Neural progenitor cell (in vitro differentiated cells): Measurements from ENCODE around the gene TRAPPC6A. TPM values are rescaled to one million over a fixed set of nuclear protein-coding genes. Genes with fewer than 3 reads are reported as not detected.

ENCODE experiments used
- DNase-seq: peaks from one replicate; pipeline ENCODE4 v3.0.0-alpha.2; 2016; ENCODE audit warnings: low spot score
- H2AFZ ChIP-seq: fragments of 200-600 bp; sonication (generic); replicated peaks from 2 replicates; pipeline ENCODE4 v1.6.1; 2016; ENCODE audit warnings: antibody characterized with exemption
- H3F3A ChIP-seq: fragments of 200-600 bp; sonication (generic); 2 replicates; pipeline ENCODE4 v1.6.1; 2016; ENCODE audit warnings: antibody characterized with exemption, low read depth
- H3K27ac ChIP-seq: fragments of 200-600 bp; sonication (generic); 2 replicates; pipeline ENCODE4 v1.5.1; 2016; ENCODE audit warnings: mild to moderate bottlenecking
- H3K27me3 ChIP-seq: fragments of 200-600 bp; sonication (generic); 2 replicates; pipeline ENCODE4 v1.6.1; 2016; ENCODE audit warnings: mild to moderate bottlenecking, moderate library complexity
- H3K36me3 ChIP-seq: fragments of 200-600 bp; sonication (generic); 2 replicates; pipeline ENCODE4 v1.5.1; 2016
- H3K4me1 ChIP-seq: fragments of 200-600 bp; sonication (generic); 2 replicates; pipeline ENCODE4 v1.6.1; 2016; ENCODE audit warnings: mixed run types
- H3K4me2 ChIP-seq: fragments of 200-600 bp; sonication (generic); 2 replicates; pipeline ENCODE4 v1.6.1; 2016
- H3K4me3 ChIP-seq: fragments of 200-600 bp; sonication (generic); 2 replicates; pipeline ENCODE4 v1.5.1; 2016
- H3K79me2 ChIP-seq: fragments of 200-600 bp; sonication (generic); 2 replicates; pipeline ENCODE4 v1.6.1; 2016; ENCODE audit warnings: low read depth
- H3K9ac ChIP-seq: fragments of 200-600 bp; sonication (generic); 2 replicates; pipeline ENCODE4 v1.6.1; 2016
- H3K9me3 ChIP-seq: fragments of 200-600 bp; sonication (generic); 2 replicates; pipeline ENCODE4 v1.5.1; 2016; ENCODE audit warnings: low read depth
- H4K20me1 ChIP-seq: fragments of 200-600 bp; sonication (generic); 2 replicates; pipeline ENCODE4 v1.6.1; 2016; ENCODE audit warnings: low read depth
- H3K27ac Mint-ChIP-seq: 3 replicates; pipeline ENCODE4 v1.8.0; 2021; ENCODE audit warnings: mixed read lengths
- H3K27me3 Mint-ChIP-seq: 2 replicates; pipeline ENCODE4 v1.8.0; 2022; ENCODE audit warnings: low read depth, mild to moderate bottlenecking, inconsistent platforms, moderate library complexity, mixed read lengths; ENCODE audit not compliant: insufficient read depth
- H3K36me3 Mint-ChIP-seq: 3 replicates; pipeline ENCODE4 v1.8.0; 2021; ENCODE audit warnings: mixed read lengths
- H3K4me1 Mint-ChIP-seq: 3 replicates; pipeline ENCODE4 v1.8.0; 2021; ENCODE audit warnings: mixed read lengths
- H3K4me3 Mint-ChIP-seq: 3 replicates; pipeline ENCODE4 v1.8.0; 2021; ENCODE audit warnings: mild to moderate bottlenecking, moderate library complexity, mixed read lengths
- H3K9me3 Mint-ChIP-seq: 3 replicates; pipeline ENCODE4 v1.8.0; 2020; ENCODE audit warnings: mixed read lengths
- CTCF ChIP-seq: fragments of 200-600 bp; sonication (generic); IDR thresholded peaks from 2 replicates; pipeline ENCODE4 v1.5.1; 2017; ENCODE audit warnings: antibody characterized with exemption, mild to moderate bottlenecking
- EZH2 ChIP-seq: fragments of 200-600 bp; sonication (generic); IDR thresholded peaks from 2 replicates; pipeline ENCODE4 v1.6.1; 2017; ENCODE audit warnings: antibody characterized with exemption, mild to moderate bottlenecking, moderate library complexity
- EZH2phosphoT487 ChIP-seq: fragments of 200-600 bp; sonication (generic); IDR thresholded peaks from 2 replicates; pipeline ENCODE4 v1.6.1; 2017; ENCODE audit warnings: antibody characterized with exemption
- total RNA-seq: library from RNA; depleted of rRNA; stranded (reverse); fragments of >200 nt; gene quantifications from 2 replicates; pipeline ENCODE4 v1.2.3, GENCODE V29; 2015; ENCODE audit warnings: low replicate concordance

Gene TRAPPC6A
- total RNA-seq, 1 donor from 2014 or later: 24.7 TPM

DNA sequence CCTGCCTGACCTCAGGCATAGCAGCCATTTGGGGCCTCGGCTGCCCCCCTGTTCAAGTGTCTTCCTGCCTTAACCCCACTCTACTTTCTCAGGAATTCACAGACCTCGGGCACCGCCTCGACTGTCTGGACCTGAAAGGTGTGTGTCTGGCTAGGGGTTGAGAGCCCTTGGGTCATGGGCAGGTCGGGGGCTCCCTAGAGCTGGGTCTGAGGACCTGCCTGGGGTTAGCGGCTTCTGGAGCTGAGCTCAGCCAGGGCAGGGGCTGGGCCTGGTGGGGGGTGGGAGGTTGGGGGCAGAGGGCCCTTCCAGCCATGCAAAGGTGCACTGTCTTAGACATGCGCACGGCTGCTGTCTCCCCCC lies 37.9 kb downstream of the TRAPPC6A start:
- H3K4me3 Mint-ChIP-seq: no peak overlapping the region
- peaks cover 38% of the 10 kb centered on the region for H4K20me1 ChIP-seq
- no peak overlapping the region for H3K27ac ChIP-seq
- no peak for DNase-seq
- peaks cover 13% of the 10 kb centered on the region for H3K4me1 ChIP-seq
- H3K4me1 Mint-ChIP-seq: peaks cover 16% of the 10 kb centered on the region
- no peaks in the 10 kb centered on the region for H3K9me3 ChIP-seq
- peaks cover 5% of the 10 kb centered on the region for H3K27me3 Mint-ChIP-seq
- no peak overlapping the region for H2AFZ ChIP-seq
- H3K36me3 ChIP-seq: no peaks in the 10 kb centered on the region
- H3K79me2 ChIP-seq: peaks cover 19% of the 10 kb centered on the region
- TF ChIP-seq EZH2: no peak
- no peak for TF ChIP-seq CTCF
- no peak for TF ChIP-seq EZH2phosphoT487
- H3K9me3 Mint-ChIP-seq: no peaks in the 10 kb centered on the region
- no peaks in the 10 kb centered on the region for H3K27me3 ChIP-seq
- H3F3A ChIP-seq: no peaks in the 10 kb centered on the region
- H3K36me3 Mint-ChIP-seq: peaks cover 7% of the 10 kb centered on the region
- H3K4me3 ChIP-seq: no peak overlapping the region
- no peak overlapping the region for H3K4me2 ChIP-seq
- H3K9ac ChIP-seq: no peak overlapping the region
- H3K27ac Mint-ChIP-seq: no peak overlapping the region

DNA sequence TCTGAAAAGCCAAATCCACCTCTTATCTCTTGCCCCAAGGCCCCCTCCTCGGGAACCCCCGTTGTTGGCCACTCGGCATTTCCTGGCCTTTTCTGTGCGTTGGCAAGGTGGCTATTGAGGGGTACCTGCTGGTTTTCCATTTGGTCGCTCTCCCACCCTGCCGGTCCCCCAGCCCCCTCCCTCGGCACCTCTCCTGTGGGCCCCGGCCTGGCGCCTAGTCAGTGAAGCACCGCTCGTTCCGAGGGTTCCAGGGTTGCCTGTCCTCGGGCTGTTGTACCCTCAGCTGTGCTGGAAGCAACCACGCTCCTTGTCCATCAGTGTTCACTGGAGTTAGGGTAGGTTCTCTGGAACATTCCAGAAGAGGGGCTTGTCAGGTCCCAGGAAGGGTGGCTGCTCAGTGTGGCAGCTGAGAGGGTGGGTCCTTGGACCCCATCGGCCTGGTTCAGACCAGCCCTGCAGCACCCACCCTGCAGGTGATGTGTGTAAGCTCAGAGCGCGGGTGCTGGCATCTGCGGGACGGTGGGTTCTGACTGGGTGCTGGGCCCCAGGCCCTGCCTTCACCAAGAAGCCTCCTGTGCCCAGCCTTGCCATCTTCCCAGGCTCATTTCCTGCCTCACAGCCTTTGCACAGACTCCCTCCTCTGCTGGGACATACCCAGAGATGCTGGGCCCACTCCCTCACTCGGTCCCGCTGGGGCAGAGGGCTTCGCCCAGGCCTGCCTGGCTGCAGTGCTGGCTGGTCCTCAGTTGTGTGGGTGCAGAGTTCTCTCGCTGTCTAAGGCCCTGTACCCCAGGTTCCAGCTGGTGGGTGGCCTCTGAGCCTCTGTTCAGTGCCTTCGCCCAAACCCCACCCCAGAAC lies 38.5 kb downstream of the TRAPPC6A start:
- Histone ChIP-seq H3K27me3 (no peaks in the 10 kb centered on the region), H3K27ac (no peak overlapping the region), H2AFZ (no peak overlapping the region), H3K9me3 (no peaks in the 10 kb centered on the region), H4K20me1 (peaks cover 43% of the 10 kb centered on the region), H3K4me2 (no peak overlapping the region), H3K79me2 (peaks cover 23% of the 10 kb centered on the region), H3K36me3 (no peaks in the 10 kb centered on the region), H3F3A (no peaks in the 10 kb centered on the region), H3K4me3 (no peak overlapping the region), H3K9ac (no peak overlapping the region), H3K4me1 (peaks cover 13% of the 10 kb centered on the region)
- no peak overlapping the region for H3K27ac Mint-ChIP-seq
- TF ChIP-seq CTCF (no peak), EZH2 (no peak), EZH2phosphoT487 (no peak)
- H3K27me3 Mint-ChIP-seq: peaks cover 5% of the 10 kb centered on the region
- no peaks in the 10 kb centered on the region for H3K9me3 Mint-ChIP-seq
- H3K36me3 Mint-ChIP-seq: peaks cover 7% of the 10 kb centered on the region
- H3K4me1 Mint-ChIP-seq: peaks cover 16% of the 10 kb centered on the region
- no peak for DNase-seq
- H3K4me3 Mint-ChIP-seq: no peak overlapping the region

- Histone ChIP-seq H3K36me3 (no peaks in the 10 kb centered on the region), H3K9me3 (no peaks in the 10 kb centered on the region), H3K9ac (no peak overlapping the region), H3K79me2 (peaks cover 26% of the 10 kb centered on the region), H3K4me3 (no peak overlapping the region), H2AFZ (no peak overlapping the region), H4K20me1 (peaks cover 54% of the 10 kb centered on the region), H3K27ac (no peak overlapping the region), H3K4me2 (peak overlapping the region; percentile 13), H3K4me1 (peaks cover 13% of the 10 kb centered on the region), H3F3A (no peaks in the 10 kb centered on the region), H3K27me3 (no peaks in the 10 kb centered on the region)
- Mint-ChIP-seq H3K4me3 (no peak overlapping the region), H3K9me3 (no peaks in the 10 kb centered on the region), H3K4me1 (peaks cover 16% of the 10 kb centered on the region), H3K27ac (peak overlapping the region; percentile 23), H3K36me3 (peaks cover 7% of the 10 kb centered on the region), H3K27me3 (peaks cover 3% of the 10 kb centered on the region)
- no peak for TF ChIP-seq EZH2
- TF ChIP-seq CTCF: no peak
- no peak for TF ChIP-seq EZH2phosphoT487
- DNase-seq: no peak
Measured at GRCh38 chr19:45138303-45138751, 39.7 kb downstream of the TRAPPC6A start.
